Measurements from ENCODE around the gene MRPL40.

The MRPL40 gene

GRCh38 chr22:19432133-19432851 lies at the start of gene MRPL40:
Gene MRPL40, plus strand, starts transcription at chr22:19432545. Its CDS starts 10 bp downstream, at chr22:19432555.
- Histone ChIP-seq H3K27ac (ENCODE audit: low read depth in 2 of 2, low read length in 2 of 2) (peak within 1 kb of the TSS; percentile 97 to 98), H3K4me1 (ENCODE audit: control insufficient read depth in 2 of 2, insufficient read depth in 2 of 2, low read length in 2 of 2) (peaks cover 16 to 23% of the 10 kb centered on the region in 2 donors), H3K9ac (ENCODE audit: low read depth in 1 of 2, low read length in 2 of 2) (peak within 1 kb of the TSS; percentile 87 to 89), H3K4me3 (ENCODE audit: low read length in 2 of 2) (peak within 1 kb of the TSS; percentile 90 to 94), H3K27me3 (ENCODE audit: control insufficient read depth in 2 of 2, insufficient read depth in 2 of 2, low read length in 2 of 2) (no peaks in the 10 kb centered on the region), H3K36me3 (ENCODE audit: control insufficient read depth in 2 of 2, insufficient read depth in 2 of 2, low read length in 2 of 2) (peaks cover 12 to 13% of the 10 kb centered on the region in 2 donors), H3K9me3 (ENCODE audit: control insufficient read depth in 2 of 2, low read length in 2 of 2) (no peaks in the 10 kb centered on the region)

- H3K27me3 ChIP-seq (ENCODE audit: control insufficient read depth in 2 of 2, insufficient read depth in 2 of 2, low read length in 2 of 2) = no peaks in the 10 kb centered on the region
- no peaks in the 10 kb centered on the region for H3K9me3 ChIP-seq (ENCODE audit: control insufficient read depth in 2 of 2, low read length in 2 of 2)
- H3K27ac ChIP-seq (ENCODE audit: low read depth in 2 of 2, low read length in 2 of 2) = no peak overlapping the region
- H3K36me3 ChIP-seq (ENCODE audit: control insufficient read depth in 2 of 2, insufficient read depth in 2 of 2, low read length in 2 of 2) = peaks cover 55 to 59% of the 10 kb centered on the region in 2 donors
- H3K9ac ChIP-seq (ENCODE audit: low read depth in 1 of 2, low read length in 2 of 2) = no peak overlapping the region
- H3K4me1 ChIP-seq (ENCODE audit: control insufficient read depth in 2 of 2, insufficient read depth in 2 of 2, low read length in 2 of 2) = no peaks in the 10 kb centered on the region
- no peak overlapping the region for H3K4me3 ChIP-seq (ENCODE audit: low read length in 2 of 2)
These were observed 49.1 kb upstream of the MRPL40 start for GRCh38 chr22:19383292-19383691.

GRCh38 chr22:19385221-19385906 lies 47.0 kb upstream of the MRPL40 start:
- Histone ChIP-seq H3K4me1 (ENCODE audit: control insufficient read depth in 2 of 2, insufficient read depth in 2 of 2, low read length in 2 of 2) (no peaks in the 10 kb centered on the region), H3K36me3 (ENCODE audit: control insufficient read depth in 2 of 2, insufficient read depth in 2 of 2, low read length in 2 of 2) (peaks cover 60 to 69% of the 10 kb centered on the region in 2 donors), H3K4me3 (ENCODE audit: low read length in 2 of 2) (no peak overlapping the region), H3K9me3 (ENCODE audit: control insufficient read depth in 2 of 2, low read length in 2 of 2) (no peaks in the 10 kb centered on the region), H3K27ac (ENCODE audit: low read depth in 2 of 2, low read length in 2 of 2) (no peak overlapping the region), H3K9ac (ENCODE audit: low read depth in 1 of 2, low read length in 2 of 2) (no peak overlapping the region), H3K27me3 (ENCODE audit: control insufficient read depth in 2 of 2, insufficient read depth in 2 of 2, low read length in 2 of 2) (no peaks in the 10 kb centered on the region)

- H3K4me1 ChIP-seq (ENCODE audit: control insufficient read depth in 2 of 2, insufficient read depth in 2 of 2, low read length in 2 of 2) = no peaks in the 10 kb centered on the region
- H3K9me3 ChIP-seq (ENCODE audit: control insufficient read depth in 2 of 2, low read length in 2 of 2) = no peaks in the 10 kb centered on the region
- no peak overlapping the region for H3K4me3 ChIP-seq (ENCODE audit: low read length in 2 of 2)
- no peaks in the 10 kb centered on the region for H3K27me3 ChIP-seq (ENCODE audit: control insufficient read depth in 2 of 2, insufficient read depth in 2 of 2, low read length in 2 of 2)
- H3K36me3 ChIP-seq (ENCODE audit: control insufficient read depth in 2 of 2, insufficient read depth in 2 of 2, low read length in 2 of 2) = peaks cover 63 to 78% of the 10 kb centered on the region in 2 donors
- no peak overlapping the region for H3K27ac ChIP-seq (ENCODE audit: low read depth in 2 of 2, low read length in 2 of 2)
- no peak overlapping the region for H3K9ac ChIP-seq (ENCODE audit: low read depth in 1 of 2, low read length in 2 of 2)
These were observed 46.1 kb upstream of the MRPL40 start for GRCh38 chr22:19386248-19386647.

- Histone ChIP-seq H3K36me3 (ENCODE audit: control insufficient read depth in 2 of 2, insufficient read depth in 2 of 2, low read length in 2 of 2) (peaks cover 65 to 81% of the 10 kb centered on the region in 2 donors), H3K4me1 (ENCODE audit: control insufficient read depth in 2 of 2, insufficient read depth in 2 of 2, low read length in 2 of 2) (no peaks in the 10 kb centered on the region)
These were observed 45.3 kb upstream of the MRPL40 start for GRCh38 chr22:19387038-19387437.

GRCh38 chr22:19387575-19387974 lies 44.8 kb upstream of the MRPL40 start:
- H3K36me3 ChIP-seq (ENCODE audit: control insufficient read depth in 2 of 2, insufficient read depth in 2 of 2, low read length in 2 of 2) = peaks cover 65 to 80% of the 10 kb centered on the region in 2 donors
- no peaks in the 10 kb centered on the region for H3K9me3 ChIP-seq (ENCODE audit: control insufficient read depth in 2 of 2, low read length in 2 of 2)
- H3K27ac ChIP-seq (ENCODE audit: low read depth in 2 of 2, low read length in 2 of 2) = no peak overlapping the region
- H3K27me3 ChIP-seq (ENCODE audit: control insufficient read depth in 2 of 2, insufficient read depth in 2 of 2, low read length in 2 of 2) = no peaks in the 10 kb centered on the region
- H3K4me3 ChIP-seq (ENCODE audit: low read length in 2 of 2) = no peak overlapping the region
- no peaks in the 10 kb centered on the region for H3K4me1 ChIP-seq (ENCODE audit: control insufficient read depth in 2 of 2, insufficient read depth in 2 of 2, low read length in 2 of 2)
- H3K9ac ChIP-seq (ENCODE audit: low read depth in 1 of 2, low read length in 2 of 2) = no peak overlapping the region

More at GRCh38 chr22:19387038-19387437, 45.3 kb upstream of the MRPL40 start:
- no peak overlapping the region for H3K4me3 ChIP-seq (ENCODE audit: low read length in 2 of 2)
- no peaks in the 10 kb centered on the region for H3K27me3 ChIP-seq (ENCODE audit: control insufficient read depth in 2 of 2, insufficient read depth in 2 of 2, low read length in 2 of 2)
- no peak overlapping the region for H3K27ac ChIP-seq (ENCODE audit: low read depth in 2 of 2, low read length in 2 of 2)
- no peaks in the 10 kb centered on the region for H3K9me3 ChIP-seq (ENCODE audit: control insufficient read depth in 2 of 2, low read length in 2 of 2)
- H3K9ac ChIP-seq (ENCODE audit: low read depth in 1 of 2, low read length in 2 of 2) = no peak overlapping the region

GRCh38 chr22:19393704-19394103 lies 38.6 kb upstream of the MRPL40 start:
- no peaks in the 10 kb centered on the region for H3K4me1 ChIP-seq (ENCODE audit: control insufficient read depth in 2 of 2, insufficient read depth in 2 of 2, low read length in 2 of 2)
- no peak overlapping the region for H3K27ac ChIP-seq (ENCODE audit: low read depth in 2 of 2, low read length in 2 of 2)
- H3K27me3 ChIP-seq (ENCODE audit: control insufficient read depth in 2 of 2, insufficient read depth in 2 of 2, low read length in 2 of 2) = no peaks in the 10 kb centered on the region
- no peaks in the 10 kb centered on the region for H3K9me3 ChIP-seq (ENCODE audit: control insufficient read depth in 2 of 2, low read length in 2 of 2)
- no peak overlapping the region for H3K4me3 ChIP-seq (ENCODE audit: low read length in 2 of 2)
- H3K36me3 ChIP-seq (ENCODE audit: control insufficient read depth in 2 of 2, insufficient read depth in 2 of 2, low read length in 2 of 2) = peaks cover 64 to 77% of the 10 kb centered on the region in 2 donors
- H3K9ac ChIP-seq (ENCODE audit: low read depth in 1 of 2, low read length in 2 of 2) = no peak overlapping the region

GRCh38 chr22:19394274-19395050 lies 37.9 kb upstream of the MRPL40 start:
- H3K27me3 ChIP-seq (ENCODE audit: control insufficient read depth in 2 of 2, insufficient read depth in 2 of 2, low read length in 2 of 2) = no peaks in the 10 kb centered on the region
- H3K4me1 ChIP-seq (ENCODE audit: control insufficient read depth in 2 of 2, insufficient read depth in 2 of 2, low read length in 2 of 2) = no peaks in the 10 kb centered on the region
- H3K4me3 ChIP-seq (ENCODE audit: low read length in 2 of 2) = no peak overlapping the region
- peaks cover 59 to 73% of the 10 kb centered on the region in 2 donors for H3K36me3 ChIP-seq (ENCODE audit: control insufficient read depth in 2 of 2, insufficient read depth in 2 of 2, low read length in 2 of 2)
- H3K9ac ChIP-seq (ENCODE audit: low read depth in 1 of 2, low read length in 2 of 2) = no peak overlapping the region
- H3K9me3 ChIP-seq (ENCODE audit: control insufficient read depth in 2 of 2, low read length in 2 of 2) = no peaks in the 10 kb centered on the region
- no peak overlapping the region for H3K27ac ChIP-seq (ENCODE audit: low read depth in 2 of 2, low read length in 2 of 2)

- no peaks in the 10 kb centered on the region for H3K27me3 ChIP-seq (ENCODE audit: control insufficient read depth in 2 of 2, insufficient read depth in 2 of 2, low read length in 2 of 2)
- no peaks in the 10 kb centered on the region for H3K4me1 ChIP-seq (ENCODE audit: control insufficient read depth in 2 of 2, insufficient read depth in 2 of 2, low read length in 2 of 2)
- no peak overlapping the region for H3K27ac ChIP-seq (ENCODE audit: low read depth in 2 of 2, low read length in 2 of 2)
- peaks cover 65 to 77% of the 10 kb centered on the region in 2 donors for H3K36me3 ChIP-seq (ENCODE audit: control insufficient read depth in 2 of 2, insufficient read depth in 2 of 2, low read length in 2 of 2)
- H3K9ac ChIP-seq (ENCODE audit: low read depth in 1 of 2, low read length in 2 of 2) = no peak overlapping the region
- H3K4me3 ChIP-seq (ENCODE audit: low read length in 2 of 2) = no peak overlapping the region
- H3K9me3 ChIP-seq (ENCODE audit: control insufficient read depth in 2 of 2, low read length in 2 of 2) = no peaks in the 10 kb centered on the region
These were observed 37.1 kb upstream of the MRPL40 start for GRCh38 chr22:19395276-19395675.

GRCh38 chr22:19396561-19396933 lies 35.8 kb upstream of the MRPL40 start:
- Histone ChIP-seq H3K4me3 (ENCODE audit: low read length in 2 of 2) (no peak overlapping the region), H3K9ac (ENCODE audit: low read depth in 1 of 2, low read length in 2 of 2) (no peak overlapping the region), H3K27ac (ENCODE audit: low read depth in 2 of 2, low read length in 2 of 2) (no peak overlapping the region), H3K36me3 (ENCODE audit: control insufficient read depth in 2 of 2, insufficient read depth in 2 of 2, low read length in 2 of 2) (peaks cover 70 to 75% of the 10 kb centered on the region in 2 donors), H3K9me3 (ENCODE audit: control insufficient read depth in 2 of 2, low read length in 2 of 2) (no peaks in the 10 kb centered on the region), H3K4me1 (ENCODE audit: control insufficient read depth in 2 of 2, insufficient read depth in 2 of 2, low read length in 2 of 2) (no peaks in the 10 kb centered on the region), H3K27me3 (ENCODE audit: control insufficient read depth in 2 of 2, insufficient read depth in 2 of 2, low read length in 2 of 2) (no peaks in the 10 kb centered on the region)

Measured in mucosa of rectum (tissue), 2 donors.